ENCODE measurements around the gene SGMS1. TPM values are rescaled to one million over a fixed set of nuclear protein-coding genes. Genes with fewer than 3 reads are reported as not detected.

Gene SGMS1
- total and polyA plus RNA-seq, 4 donors = 15.8 to 142 (median 41.3) TPM

DNA sequence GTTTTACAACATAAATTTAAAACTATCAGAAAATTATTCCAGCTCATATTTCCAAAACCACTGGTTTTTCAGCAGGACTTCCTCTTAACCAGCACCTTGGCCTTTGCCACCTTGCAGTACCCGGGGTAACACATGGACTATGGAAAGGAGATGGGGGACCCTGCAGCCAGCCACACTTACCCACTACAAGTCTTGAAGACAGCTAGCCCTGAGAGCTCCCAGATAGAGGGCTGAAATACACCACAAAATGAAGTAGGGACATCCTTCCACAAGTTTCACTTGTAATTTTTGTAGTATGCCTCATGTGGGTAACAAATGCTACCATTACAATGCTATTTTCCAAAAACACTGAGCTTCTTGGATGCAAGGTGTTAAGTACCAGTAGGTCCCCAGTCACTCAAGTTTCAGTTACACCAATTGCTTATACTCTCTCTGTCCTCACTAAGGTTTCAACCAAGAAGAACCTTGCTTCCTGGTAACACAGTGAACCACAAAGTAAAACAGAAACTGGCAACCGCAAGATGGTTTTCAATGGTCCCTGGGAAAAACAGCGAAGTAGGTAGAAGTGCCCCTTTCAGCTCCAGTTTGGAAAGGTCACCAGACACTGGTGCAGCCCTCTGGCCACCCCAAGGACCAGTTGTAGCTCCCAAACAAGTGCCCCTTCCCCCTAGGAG lies 110.9 kb downstream of the SGMS1 start:
- H3K36me3 ChIP-seq (ENCODE audit: control insufficient read depth in 4 of 4, insufficient read depth in 4 of 4, low read length in 4 of 4) = peaks cover 0 to 2% (median 0%) of the 10 kb centered on the region in 4 donors
- no peaks in the 10 kb centered on the region for H3K9me3 ChIP-seq (ENCODE audit: control insufficient read depth in 4 of 4, insufficient read depth in 3 of 4, low read length in 3 of 4)
- no peak overlapping the region for H3K27ac ChIP-seq (ENCODE audit: low read depth in 1 of 2, low read length in 1 of 2)
- ATAC-seq (ENCODE audit: insufficient read depth, low FRiP score) = no peak
- TF ChIP-seq, protein P1, sequence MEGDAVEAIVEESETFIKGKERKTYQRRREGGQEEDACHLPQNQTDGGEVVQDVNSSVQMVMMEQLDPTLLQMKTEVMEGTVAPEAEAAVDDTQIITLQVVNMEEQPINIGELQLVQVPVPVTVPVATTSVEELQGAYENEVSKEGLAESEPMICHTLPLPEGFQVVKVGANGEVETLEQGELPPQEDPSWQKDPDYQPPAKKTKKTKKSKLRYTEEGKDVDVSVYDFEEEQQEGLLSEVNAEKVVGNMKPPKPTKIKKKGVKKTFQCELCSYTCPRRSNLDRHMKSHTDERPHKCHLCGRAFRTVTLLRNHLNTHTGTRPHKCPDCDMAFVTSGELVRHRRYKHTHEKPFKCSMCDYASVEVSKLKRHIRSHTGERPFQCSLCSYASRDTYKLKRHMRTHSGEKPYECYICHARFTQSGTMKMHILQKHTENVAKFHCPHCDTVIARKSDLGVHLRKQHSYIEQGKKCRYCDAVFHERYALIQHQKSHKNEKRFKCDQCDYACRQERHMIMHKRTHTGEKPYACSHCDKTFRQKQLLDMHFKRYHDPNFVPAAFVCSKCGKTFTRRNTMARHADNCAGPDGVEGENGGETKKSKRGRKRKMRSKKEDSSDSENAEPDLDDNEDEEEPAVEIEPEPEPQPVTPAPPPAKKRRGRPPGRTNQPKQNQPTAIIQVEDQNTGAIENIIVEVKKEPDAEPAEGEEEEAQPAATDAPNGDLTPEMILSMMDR (IDR thresholded peaks at IDR 0.05; ENCODE audit: control extremely low read depth, extremely low read depth) = no peak
- DNase-seq = no peak
- no peaks in the 10 kb centered on the region for H3K27me3 ChIP-seq (ENCODE audit: control insufficient read depth in 3 of 3, insufficient read depth in 3 of 3, low read length in 2 of 3)
- 87 to 93% methylated on average over 3 of the region's 3 CpGs for WGBS, 2 donors
- H3K4me1 ChIP-seq (ENCODE audit: control insufficient read depth in 5 of 5, insufficient read depth in 5 of 5, low read length in 5 of 5) = peaks cover 2 to 27% (median 17%) of the 10 kb centered on the region in 5 donors
- H3K9ac ChIP-seq (ENCODE audit: insufficient read depth in 1 of 2, low read length in 2 of 2) = no peak overlapping the region
- no peak overlapping the region for H3K4me3 ChIP-seq

- Histone ChIP-seq H3K9ac (ENCODE audit: insufficient read depth in 1 of 2, low read length in 2 of 2) (no peak overlapping the region), H3K4me1 (ENCODE audit: control insufficient read depth in 5 of 5, insufficient read depth in 5 of 5, low read length in 5 of 5) (peaks cover 5 to 27% (median 17%) of the 10 kb centered on the region in 5 donors), H3K9me3 (ENCODE audit: control insufficient read depth in 4 of 4, insufficient read depth in 3 of 4, low read length in 3 of 4) (no peaks in the 10 kb centered on the region), H3K36me3 (ENCODE audit: control insufficient read depth in 4 of 4, insufficient read depth in 4 of 4, low read length in 4 of 4) (peaks cover 0 to 2% (median 0%) of the 10 kb centered on the region in 4 donors), H3K4me3 (no peak overlapping the region), H3K27ac (ENCODE audit: low read depth in 1 of 2, low read length in 1 of 2) (no peak overlapping the region), H3K27me3 (ENCODE audit: control insufficient read depth in 3 of 3, insufficient read depth in 3 of 3, low read length in 2 of 3) (no peaks in the 10 kb centered on the region)
- TF ChIP-seq, protein P1 (IDR thresholded peaks at IDR 0.05; ENCODE audit: control extremely low read depth, extremely low read depth) = no peak
- no peak for DNase-seq
- no peak for ATAC-seq (ENCODE audit: insufficient read depth, low FRiP score)
- 70 to 88% methylated on average over 1 of the region's 1 CpG for WGBS, 2 donors
These were observed 111.6 kb downstream of the SGMS1 start for GRCh38 chr10:50512214-50512595.

- Histone ChIP-seq H3K4me3 (no peak overlapping the region), H3K36me3 (ENCODE audit: control insufficient read depth in 4 of 4, insufficient read depth in 4 of 4, low read length in 4 of 4) (peaks cover 0 to 2% (median 0%) of the 10 kb centered on the region in 4 donors), H3K9me3 (ENCODE audit: control insufficient read depth in 4 of 4, insufficient read depth in 3 of 4, low read length in 3 of 4) (no peaks in the 10 kb centered on the region), H3K27me3 (ENCODE audit: control insufficient read depth in 3 of 3, insufficient read depth in 3 of 3, low read length in 2 of 3) (no peaks in the 10 kb centered on the region), H3K9ac (ENCODE audit: insufficient read depth in 1 of 2, low read length in 2 of 2) (no peak overlapping the region), H3K4me1 (ENCODE audit: control insufficient read depth in 5 of 5, insufficient read depth in 5 of 5, low read length in 5 of 5) (peaks cover 5 to 31% (median 20%) of the 10 kb centered on the region in 5 donors), H3K27ac (ENCODE audit: low read depth in 1 of 2, low read length in 1 of 2) (peak overlapping the region in 1 of 2 donors; percentile 55)
- DNase-seq (no peak), ATAC-seq (ENCODE audit: insufficient read depth, low FRiP score) (no peak)
- TF ChIP-seq, protein P1 (IDR thresholded peaks at IDR 0.05; ENCODE audit: control extremely low read depth, extremely low read depth) = no peak
- 80 to 95% methylated on average over 5 of the region's 5 CpGs for WGBS, 2 donors
These were observed 112.1 kb downstream of the SGMS1 start for GRCh38 chr10:50511492-50512213.

All from lung (tissue), 12 donors.